Measurements from ENCODE around the gene TMEM132D.
A peak's percentile ranks its signal among the peaks of the same experiment; 100 is the strongest.

TMEM132D gene

DNA sequence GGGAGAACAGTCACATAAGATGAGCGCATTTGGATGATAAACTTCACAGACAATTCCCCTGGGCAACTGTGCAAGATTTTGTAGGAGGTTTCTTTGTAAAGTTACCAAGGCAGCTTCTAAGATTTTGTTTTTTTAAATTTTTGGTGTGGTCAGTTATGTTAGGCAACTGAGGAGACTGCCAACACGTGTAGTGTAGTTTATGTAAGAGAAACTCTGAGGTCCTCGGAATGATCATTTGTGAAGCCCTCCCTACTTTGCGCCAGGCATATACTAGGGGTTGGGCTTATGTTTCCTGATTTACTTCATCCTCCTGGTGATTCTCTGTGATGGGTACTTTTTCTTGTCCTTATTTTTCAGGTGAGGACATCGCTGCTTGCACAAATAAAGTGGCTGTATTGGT lies 433.6 kb downstream of the TMEM132D start:
- Histone ChIP-seq H3K4me3 (ENCODE audit: low read depth, low read length) (no peak overlapping the region), H3K36me3 (ENCODE audit: control insufficient read depth in 2 of 2, insufficient read depth in 1 of 2, low read length in 2 of 2) (no peaks in the 10 kb centered on the region), H3K4me1 (ENCODE audit: control insufficient read depth, insufficient read depth, low read length) (no peaks in the 10 kb centered on the region), H3K9me3 (ENCODE audit: control insufficient read depth, insufficient read depth, low read depth, low read length) (no peaks in the 10 kb centered on the region), H3K27ac (ENCODE audit: extremely low read depth, low read depth, low read length) (no peak overlapping the region)
- POLR2A ChIA-PET = no interaction called here
- CTCF ChIA-PET = no interaction called here
- TF ChIP-seq ZFP37 (tag by site-specific recombination; IDR thresholded peaks at IDR 0.05) = no peak
- no peak for TF ChIP-seq ZNF157 (tag by site-specific recombination; IDR thresholded peaks at IDR 0.05)
- no peak for TF ChIP-seq ZNF830 (tag by site-specific recombination; IDR thresholded peaks at IDR 0.05; ENCODE audit: low read depth)
- TF ChIP-seq ZNF423 (tag by site-specific recombination; IDR thresholded peaks at IDR 0.05) = no peak
- TF ChIP-seq, protein P1, sequence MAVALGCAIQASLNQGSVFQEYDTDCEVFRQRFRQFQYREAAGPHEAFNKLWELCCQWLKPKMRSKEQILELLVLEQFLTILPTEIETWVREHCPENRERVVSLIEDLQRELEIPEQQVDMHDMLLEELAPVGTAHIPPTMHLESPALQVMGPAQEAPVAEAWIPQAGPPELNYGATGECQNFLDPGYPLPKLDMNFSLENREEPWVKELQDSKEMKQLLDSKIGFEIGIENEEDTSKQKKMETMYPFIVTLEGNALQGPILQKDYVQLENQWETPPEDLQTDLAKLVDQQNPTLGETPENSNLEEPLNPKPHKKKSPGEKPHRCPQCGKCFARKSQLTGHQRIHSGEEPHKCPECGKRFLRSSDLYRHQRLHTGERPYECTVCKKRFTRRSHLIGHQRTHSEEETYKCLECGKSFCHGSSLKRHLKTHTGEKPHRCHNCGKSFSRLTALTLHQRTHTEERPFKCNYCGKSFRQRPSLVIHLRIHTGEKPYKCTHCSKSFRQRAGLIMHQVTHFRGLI (tag by site-specific recombination; IDR thresholded peaks at IDR 0.05) = peak; percentile 71; the same call in 1 of the 2 replicates
- no peak for TF ChIP-seq ZNF138 (tag by site-specific recombination; IDR thresholded peaks at IDR 0.05; ENCODE audit: borderline replicate concordance)
- no peak for TF ChIP-seq ZNF768 (tag by site-specific recombination; IDR thresholded peaks at IDR 0.05)
- TF ChIP-seq ZNF585B (tag by site-specific recombination; IDR thresholded peaks at IDR 0.05) = no peak
- TF ChIP-seq ZNF155 (tag by site-specific recombination; IDR thresholded peaks at IDR 0.05) = no peak

DNA sequence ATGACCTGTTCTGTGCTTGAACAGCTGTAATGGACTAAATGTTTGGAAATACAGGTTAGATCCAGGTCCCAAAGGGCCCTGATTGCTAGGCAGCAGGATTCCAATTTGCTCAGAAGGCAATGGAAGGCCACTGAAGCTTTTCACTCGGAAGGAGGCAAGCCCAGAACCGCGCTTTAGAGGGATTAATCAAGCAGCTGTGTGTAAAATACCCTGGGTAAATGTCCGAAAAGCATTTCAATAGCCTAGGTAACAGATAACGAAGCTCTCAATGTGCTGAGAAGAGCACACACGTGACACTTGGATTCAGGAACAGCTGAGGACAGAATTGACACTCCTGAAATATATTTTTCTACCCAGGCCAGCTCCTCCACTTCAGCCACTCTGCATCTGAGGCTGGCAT lies 436.1 kb downstream of the TMEM132D start:
- Histone ChIP-seq H3K4me3 (ENCODE audit: low read depth, low read length) (no peak overlapping the region), H3K27ac (ENCODE audit: extremely low read depth, low read depth, low read length) (no peak overlapping the region), H3K4me1 (ENCODE audit: control insufficient read depth, insufficient read depth, low read length) (no peaks in the 10 kb centered on the region), H3K9me3 (ENCODE audit: control insufficient read depth, insufficient read depth, low read depth, low read length) (no peaks in the 10 kb centered on the region), H3K36me3 (ENCODE audit: control insufficient read depth in 2 of 2, insufficient read depth in 1 of 2, low read length in 2 of 2) (no peaks in the 10 kb centered on the region)
- ChIA-PET POLR2A (no interaction called here), CTCF (no interaction called here)
- TF ChIP-seq ZNF664 (tag by site-specific recombination; IDR thresholded peaks at IDR 0.05) = no peak
- TF ChIP-seq ZNF544 (tag by site-specific recombination; IDR thresholded peaks at IDR 0.05) = no peak

DNA sequence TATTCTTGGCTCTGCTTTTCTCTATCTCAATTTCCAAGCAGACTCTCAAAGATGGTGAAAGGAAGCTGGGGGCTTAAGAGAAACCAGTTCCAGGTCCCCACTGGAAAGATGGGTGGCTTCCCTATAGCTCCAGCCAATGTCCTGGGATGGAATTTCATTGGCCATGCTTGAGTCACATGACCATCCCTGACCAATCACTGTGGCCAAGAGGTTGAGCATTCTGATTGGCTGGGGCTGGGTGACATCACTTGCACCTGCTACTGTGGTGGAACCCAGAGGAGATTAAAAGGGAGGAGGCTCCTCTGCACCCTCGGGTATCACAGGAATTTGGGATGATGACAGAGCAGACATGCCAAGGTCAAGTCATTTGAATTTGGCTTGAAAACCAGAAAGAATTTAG lies 436.5 kb downstream of the TMEM132D start:
- no peaks in the 10 kb centered on the region for H3K36me3 ChIP-seq (ENCODE audit: control insufficient read depth in 2 of 2, insufficient read depth in 1 of 2, low read length in 2 of 2)
- H3K27ac ChIP-seq (ENCODE audit: extremely low read depth, low read depth, low read length) = no peak overlapping the region
- ChIA-PET POLR2A (no interaction called here), CTCF (no interaction called here)
- TF ChIP-seq, protein P2, sequence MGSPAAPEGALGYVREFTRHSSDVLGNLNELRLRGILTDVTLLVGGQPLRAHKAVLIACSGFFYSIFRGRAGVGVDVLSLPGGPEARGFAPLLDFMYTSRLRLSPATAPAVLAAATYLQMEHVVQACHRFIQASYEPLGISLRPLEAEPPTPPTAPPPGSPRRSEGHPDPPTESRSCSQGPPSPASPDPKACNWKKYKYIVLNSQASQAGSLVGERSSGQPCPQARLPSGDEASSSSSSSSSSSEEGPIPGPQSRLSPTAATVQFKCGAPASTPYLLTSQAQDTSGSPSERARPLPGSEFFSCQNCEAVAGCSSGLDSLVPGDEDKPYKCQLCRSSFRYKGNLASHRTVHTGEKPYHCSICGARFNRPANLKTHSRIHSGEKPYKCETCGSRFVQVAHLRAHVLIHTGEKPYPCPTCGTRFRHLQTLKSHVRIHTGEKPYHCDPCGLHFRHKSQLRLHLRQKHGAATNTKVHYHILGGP (tag by site-specific recombination; IDR thresholded peaks at IDR 0.05) = no peak
- TF ChIP-seq ZNF610 (tag by site-specific recombination; IDR thresholded peaks at IDR 0.05; ENCODE audit: borderline replicate concordance) (no peak), ZNF791 (tag by site-specific recombination; IDR thresholded peaks at IDR 0.05) (no peak), ZNF701 (tag by site-specific recombination; IDR thresholded peaks at IDR 0.05) (no peak), ZNF138 (tag by site-specific recombination; IDR thresholded peaks at IDR 0.05; ENCODE audit: borderline replicate concordance) (no peak), ZBTB21 (tag by site-specific recombination; IDR thresholded peaks at IDR 0.05) (no peak), ZNF10 (tag by site-specific recombination; IDR thresholded peaks at IDR 0.05) (no peak), ZNF121 (tag by site-specific recombination; IDR thresholded peaks at IDR 0.05) (no peak), ZNF596 (tag by site-specific recombination; IDR thresholded peaks at IDR 0.05) (no peak), KLF9 (tag by site-specific recombination; IDR thresholded peaks at IDR 0.05; ENCODE audit: low read depth) (no peak), ZNF174 (tag by site-specific recombination; IDR thresholded peaks at IDR 0.05) (no peak), ZNF558 (tag by site-specific recombination; IDR thresholded peaks at IDR 0.05) (no peak), ZNF335 (tag by site-specific recombination; conservative IDR thresholded peaks at IDR 0.05) (no peak)
- TF ChIP-seq, protein P3, sequence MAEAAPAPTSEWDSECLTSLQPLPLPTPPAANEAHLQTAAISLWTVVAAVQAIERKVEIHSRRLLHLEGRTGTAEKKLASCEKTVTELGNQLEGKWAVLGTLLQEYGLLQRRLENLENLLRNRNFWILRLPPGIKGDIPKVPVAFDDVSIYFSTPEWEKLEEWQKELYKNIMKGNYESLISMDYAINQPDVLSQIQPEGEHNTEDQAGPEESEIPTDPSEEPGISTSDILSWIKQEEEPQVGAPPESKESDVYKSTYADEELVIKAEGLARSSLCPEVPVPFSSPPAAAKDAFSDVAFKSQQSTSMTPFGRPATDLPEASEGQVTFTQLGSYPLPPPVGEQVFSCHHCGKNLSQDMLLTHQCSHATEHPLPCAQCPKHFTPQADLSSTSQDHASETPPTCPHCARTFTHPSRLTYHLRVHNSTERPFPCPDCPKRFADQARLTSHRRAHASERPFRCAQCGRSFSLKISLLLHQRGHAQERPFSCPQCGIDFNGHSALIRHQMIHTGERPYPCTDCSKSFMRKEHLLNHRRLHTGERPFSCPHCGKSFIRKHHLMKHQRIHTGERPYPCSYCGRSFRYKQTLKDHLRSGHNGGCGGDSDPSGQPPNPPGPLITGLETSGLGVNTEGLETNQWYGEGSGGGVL (tag by site-specific recombination; IDR thresholded peaks at IDR 0.05) = no peak
- no peaks in the 10 kb centered on the region for H3K9me3 ChIP-seq (ENCODE audit: control insufficient read depth, insufficient read depth, low read depth, low read length)
- no peak overlapping the region for H3K4me3 ChIP-seq (ENCODE audit: low read depth, low read length)
- H3K4me1 ChIP-seq (ENCODE audit: control insufficient read depth, insufficient read depth, low read length) = no peaks in the 10 kb centered on the region

All from HEK293 (cell line).